GM18909 (cell line): ENCODE data around the gene PIR.

Experiments used
- ATAC-seq: cut with Tn5 transposase; IDR thresholded peaks from one replicate; pipeline ENCODE4 v1.9.1; 2021; ENCODE audit warnings: mild to moderate bottlenecking; ENCODE audit not compliant: unreplicated experiment, poor library complexity

The PIR gene

GRCh38 chrX:15493118-15493962 lies at the start of gene PIR:
PIR (minus strand) TSS chrX:15493333; CDS start chrX:15491257, 2,076 bp downstream.
- ATAC-seq: peak; percentile 95

DNA sequence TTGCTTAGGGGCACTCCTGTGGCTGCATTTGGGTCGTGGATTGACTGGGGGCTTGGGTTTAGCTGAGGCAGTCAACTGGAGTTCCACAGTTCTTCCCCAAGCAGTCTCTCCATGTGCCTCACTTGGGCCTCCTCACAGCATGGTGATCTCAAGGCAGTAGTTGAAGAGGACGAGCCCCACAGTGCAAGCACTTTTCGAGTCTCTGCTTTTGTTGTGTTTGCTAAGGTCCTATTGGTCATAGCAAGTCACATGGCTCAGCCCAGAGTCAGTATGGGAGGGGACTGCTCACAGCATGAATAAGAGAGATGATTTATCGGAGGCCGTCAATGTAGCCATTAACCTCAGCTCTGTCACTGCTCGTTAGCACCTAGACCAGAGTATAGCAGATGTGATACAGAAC lies 37.2 kb upstream of the PIR start:
- ATAC-seq: no peak

- no peak for ATAC-seq
Observed at GRCh38 chrX:15529165-15529564, 36.0 kb upstream of the PIR start.

DNA sequence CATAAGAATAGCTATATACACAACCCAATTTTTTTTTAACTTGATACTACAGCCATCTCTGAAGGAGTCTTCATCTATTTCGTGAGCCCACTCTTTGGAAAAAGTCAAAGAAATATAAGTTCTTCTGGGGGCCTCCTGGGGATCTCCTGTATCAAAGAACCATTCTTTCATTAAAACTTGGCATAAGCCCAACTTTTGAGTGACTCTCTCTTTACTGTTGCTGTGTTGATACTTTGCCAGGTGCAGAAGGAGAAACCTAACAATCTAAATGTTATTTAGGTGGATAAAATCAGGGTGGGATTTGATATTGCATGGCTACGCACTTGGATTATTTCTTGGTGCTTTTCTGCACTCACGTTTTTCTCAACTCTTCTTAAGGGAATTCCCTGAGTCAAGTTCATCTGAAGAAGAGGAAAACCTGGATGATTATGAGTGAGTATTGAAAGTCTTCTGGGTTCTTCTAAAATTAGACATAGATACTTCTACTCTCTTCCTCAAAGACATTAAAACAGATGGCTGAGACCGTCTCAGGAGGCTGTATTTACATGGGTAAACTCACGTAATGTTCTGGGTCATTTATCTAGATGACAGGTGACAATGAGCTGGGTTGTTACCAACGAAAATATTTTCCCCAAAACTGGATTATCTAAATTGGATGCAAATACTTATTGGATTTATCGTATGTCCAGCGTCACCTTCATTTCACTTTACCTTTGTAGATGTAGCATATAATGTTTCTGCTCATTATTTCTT lies 32.7 kb upstream of the PIR start:
- no peak for ATAC-seq

GRCh38 chrX:15524417-15524816 lies 31.3 kb upstream of the PIR start:
- ATAC-seq: no peak

DNA sequence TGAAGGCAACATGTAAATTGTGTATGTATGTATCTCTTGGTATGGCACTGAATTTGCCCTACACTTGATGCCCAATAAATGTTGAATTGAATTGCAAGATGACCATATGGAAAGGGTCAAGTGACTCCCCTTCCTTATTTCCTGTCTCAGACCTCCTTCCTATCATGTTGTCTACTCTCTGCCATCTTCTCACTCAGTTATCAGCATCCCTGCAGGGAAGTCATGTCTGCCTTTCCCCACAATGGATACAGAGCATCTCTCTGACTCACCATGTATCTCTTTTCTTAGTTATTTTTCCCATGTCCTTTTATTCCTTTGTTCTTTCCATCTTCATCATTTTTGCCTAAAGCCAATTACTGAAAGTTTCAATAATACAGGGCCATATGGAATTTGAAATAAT lies 30.0 kb upstream of the PIR start:
- no peak for ATAC-seq

DNA sequence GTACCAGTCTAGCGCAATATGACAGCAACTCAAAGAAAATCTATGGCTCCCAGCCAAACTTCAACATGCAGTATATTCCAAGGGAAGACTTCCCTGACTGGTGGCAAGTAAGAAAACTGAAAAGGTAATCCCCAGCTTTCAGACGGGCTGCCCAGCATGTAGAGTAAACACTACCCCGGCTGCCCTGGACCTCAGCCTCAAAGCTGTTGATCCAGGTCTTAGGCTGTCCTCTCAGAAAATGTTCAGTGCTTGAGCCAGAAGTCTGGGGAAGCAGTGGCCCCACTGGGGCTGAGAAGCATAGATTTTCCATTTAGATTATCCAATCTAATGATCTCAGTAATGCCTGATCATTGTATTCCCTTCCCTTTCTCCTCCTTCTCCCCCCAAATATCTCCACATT lies 29.3 kb upstream of the PIR start:
- no peak for ATAC-seq

GRCh38 chrX:15515931-15516330 lies 22.8 kb upstream of the PIR start:
- ATAC-seq: no peak

DNA sequence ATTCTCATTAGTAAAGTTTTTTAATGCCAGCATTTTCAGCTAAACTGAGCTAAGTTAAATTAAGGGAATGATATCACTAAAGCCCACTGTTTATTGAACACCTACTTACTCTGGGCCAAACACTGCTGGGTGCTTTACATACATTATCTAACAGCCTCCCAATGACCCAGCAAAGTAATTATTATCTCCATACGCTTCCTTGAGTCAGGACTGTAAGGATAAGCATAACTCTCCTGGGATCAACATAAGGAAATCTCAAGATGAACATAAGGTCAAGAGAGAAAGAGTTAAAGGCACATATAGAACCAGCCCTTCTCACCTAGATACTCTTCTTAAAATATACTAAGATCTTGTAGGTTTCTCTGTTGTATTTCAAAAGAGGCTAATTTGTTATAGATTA lies 21.1 kb upstream of the PIR start:
- ATAC-seq: no peak

DNA sequence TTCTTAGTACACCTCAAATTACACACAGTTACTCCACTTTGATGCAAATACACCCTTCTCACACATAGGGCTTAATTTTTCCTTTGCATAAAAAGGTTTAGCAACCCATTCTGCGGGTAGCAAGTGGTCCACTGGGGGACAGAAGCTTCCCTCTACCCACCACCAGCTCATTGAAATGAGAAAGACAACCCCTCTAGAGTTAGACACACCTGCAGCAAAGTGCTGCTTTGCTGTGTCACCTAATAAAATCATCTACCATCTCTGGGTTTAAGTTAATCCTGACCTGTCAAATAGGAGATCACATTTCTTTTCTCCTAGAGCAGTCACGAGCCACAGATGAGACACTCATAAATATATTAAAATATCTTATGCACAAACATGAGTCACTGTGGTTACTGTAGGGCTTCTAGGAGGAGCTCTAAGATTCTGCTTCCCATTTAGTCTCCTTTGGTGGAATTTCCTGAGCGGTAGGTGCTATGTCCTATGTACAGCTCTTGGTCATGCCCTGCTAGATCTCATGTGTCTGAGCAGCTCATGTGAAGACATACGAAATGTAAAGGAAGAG lies 19.4 kb upstream of the PIR start:
- ATAC-seq: no peak

DNA sequence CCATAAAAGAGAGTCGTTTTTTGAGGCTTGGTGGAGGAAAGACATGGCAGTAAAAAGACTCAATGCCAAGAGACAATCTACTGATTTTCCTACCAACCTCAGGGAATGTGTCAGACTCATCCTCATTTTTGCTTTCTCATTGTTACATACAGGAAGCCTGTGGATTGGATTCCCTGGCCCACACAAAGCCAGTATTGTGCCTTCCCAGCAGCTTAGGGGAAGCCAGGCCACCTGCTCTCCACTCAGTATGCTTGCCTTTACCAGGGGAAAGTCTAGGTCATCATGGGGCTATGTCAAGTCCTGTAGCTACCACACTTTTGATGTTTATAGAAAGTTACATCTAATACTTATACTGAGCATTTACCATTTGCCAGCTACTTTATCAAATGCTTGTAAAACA lies 18.4 kb upstream of the PIR start:
- ATAC-seq: no peak

- ATAC-seq: no peak
Observed at GRCh38 chrX:15509845-15510244, 16.7 kb upstream of the PIR start.

- ATAC-seq: no peak
Observed at GRCh38 chrX:15507005-15507404, 13.9 kb upstream of the PIR start.

GRCh38 chrX:15505101-15505500 lies 12.0 kb upstream of the PIR start:
- no peak for ATAC-seq

GRCh38 chrX:15504661-15505060 lies 11.5 kb upstream of the PIR start:
- ATAC-seq: no peak

- no peak for ATAC-seq
Observed at GRCh38 chrX:15501506-15501905, 8.4 kb upstream of the PIR start.

DNA sequence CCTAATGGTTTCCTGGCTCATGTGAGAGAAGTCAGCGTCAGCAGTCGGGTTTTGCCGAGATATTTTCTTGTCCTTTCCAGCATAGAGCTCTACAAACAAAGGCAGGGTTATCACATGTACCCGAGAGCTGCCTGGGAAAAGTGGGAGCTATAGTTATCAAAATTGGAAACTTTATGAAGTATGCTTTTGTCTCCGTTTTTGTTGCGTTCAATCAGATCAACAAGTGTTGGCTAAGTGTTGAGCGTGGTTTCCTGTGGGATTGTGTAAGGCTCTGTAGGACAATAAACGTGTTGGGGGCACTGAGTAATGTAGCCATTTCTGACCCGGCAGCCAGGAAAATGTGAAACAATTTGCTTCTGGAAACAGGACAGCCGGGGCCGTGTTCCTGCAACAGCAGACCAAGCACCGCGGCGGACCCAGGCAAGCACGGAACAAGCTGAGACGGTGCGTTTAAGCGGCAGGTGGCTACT lies 7.4 kb upstream of the PIR start, which contains the start of gene BMX:
TSS of gene BMX (plus strand) at position 311 of the 470 bp plus-strand sequence. CDS start 7,547 bp downstream, outside the sequence.
- ATAC-seq: no peak

DNA sequence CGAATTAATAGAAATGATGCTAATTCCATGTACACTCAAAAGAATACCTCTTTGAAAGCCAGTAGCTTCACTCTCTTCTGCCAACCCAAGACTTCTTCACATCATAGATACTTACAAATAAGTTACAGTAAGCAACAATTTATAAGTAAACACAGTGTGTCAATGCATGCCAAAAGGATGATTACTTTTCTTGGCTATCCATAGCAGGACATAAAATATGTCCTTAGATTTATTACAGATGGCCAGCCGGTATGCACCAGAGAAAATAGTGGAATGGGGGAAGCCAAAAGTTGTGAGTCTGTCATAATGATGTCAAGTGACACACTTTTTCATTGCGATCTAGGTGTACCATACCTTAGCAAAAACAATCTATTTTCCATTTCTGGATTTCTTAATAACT lies 6.8 kb upstream of the PIR start:
- no peak for ATAC-seq

DNA sequence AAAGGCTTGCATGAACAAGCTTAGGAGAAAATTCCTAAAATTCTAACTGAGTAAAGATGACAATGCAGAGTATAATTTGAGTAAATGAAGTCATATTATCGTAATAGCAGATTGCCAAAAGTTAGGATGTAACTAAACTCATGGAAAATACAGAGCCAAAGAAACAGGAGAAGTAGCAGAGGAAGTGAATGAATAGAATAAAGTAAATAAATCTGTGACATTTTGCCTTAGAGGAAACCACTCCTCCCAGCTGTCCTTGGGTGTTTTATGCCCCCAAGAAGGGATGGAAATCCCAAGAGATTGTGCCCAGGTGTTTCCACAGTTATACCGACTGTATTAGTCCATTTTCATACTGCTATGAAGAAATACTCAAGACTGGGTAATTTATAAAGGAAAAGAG lies 5.6 kb upstream of the PIR start:
- ATAC-seq: no peak

- ATAC-seq: no peak
Observed at GRCh38 chrX:15497865-15498264, 4.7 kb upstream of the PIR start.

DNA sequence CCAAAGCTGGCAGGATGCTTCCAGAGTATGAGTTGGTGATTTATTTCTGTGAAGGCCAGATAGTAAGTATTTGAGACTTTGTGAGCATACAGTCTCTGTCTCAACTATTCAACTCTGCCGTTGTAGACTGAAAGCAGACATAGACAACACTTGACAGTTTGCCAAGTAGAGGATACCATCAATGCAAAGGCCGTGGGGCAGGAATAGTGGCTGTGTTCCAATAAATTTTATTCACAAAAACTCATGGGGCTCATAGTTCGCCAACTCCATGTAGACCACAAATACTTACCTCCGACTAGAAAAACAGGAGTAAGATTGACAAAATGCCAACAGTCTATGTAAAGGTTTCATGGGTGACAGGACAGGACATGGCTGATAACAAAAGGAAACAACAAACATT lies 3.7 kb upstream of the PIR start:
- ATAC-seq: no peak
